D721Med (cell line): Measurements from ENCODE around the gene RPS6KA6.
A peak's percentile ranks its signal among the peaks of the same experiment; 100 is the strongest.

Experiments
- DNase-seq: peaks from one replicate; pipeline ENCODE4 v3.0.0; 2011; ENCODE audit warnings: low spot score; ENCODE audit not compliant: insufficient read length
- FAIRE-seq: peaks from 2 replicates; lab custom pipeline; 2011; peaks lifted over from hg19 to GRCh38; lab: Jason Lieb, UNC
- CTCF ChIP-seq: IDR thresholded peaks from 2 replicates; pipeline ENCODE4 v1.5.1; 2012; ENCODE audit warnings: mild to moderate bottlenecking, control low read depth; ENCODE audit not compliant: insufficient read depth; ENCODE audit errors: missing control alignments

RPS6KA6 gene

GRCh38 chrX:84153538-84153937 lies 34.5 kb downstream of the RPS6KA6 start:
- no peak for FAIRE-seq
- TF ChIP-seq CTCF, result no peak

DNA sequence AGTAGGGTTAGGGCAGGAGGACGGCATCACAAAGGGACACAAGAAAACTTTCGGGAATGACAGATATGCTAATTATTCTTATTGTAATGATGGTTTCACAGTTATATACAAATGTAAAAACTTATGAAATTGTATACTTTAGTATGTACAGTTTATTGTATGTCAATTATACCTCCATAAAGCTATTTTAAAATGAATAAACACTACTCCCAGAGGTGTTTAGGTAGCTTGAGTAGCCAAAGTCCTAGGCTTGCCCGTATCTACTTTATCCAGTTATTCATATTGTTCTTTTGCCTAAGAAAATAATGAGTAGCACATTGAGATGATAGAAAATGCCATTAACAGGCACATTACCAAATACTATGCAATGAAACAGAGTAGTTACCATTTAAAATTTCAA lies 43.0 kb downstream of the RPS6KA6 start:
- no peak for TF ChIP-seq CTCF
- FAIRE-seq (no peak), DNase-seq (no peak)

More at GRCh38 chrX:84153538-84153937, 34.5 kb downstream of the RPS6KA6 start:
- no peak for DNase-seq

GRCh38 chrX:84144281-84144680 lies 43.7 kb downstream of the RPS6KA6 start:
- no peak for DNase-seq
- TF ChIP-seq CTCF, result no peak
- FAIRE-seq, result no peak

GRCh38 chrX:84133023-84133422 lies 55.0 kb downstream of the RPS6KA6 start:
- DNase-seq, result no peak
- FAIRE-seq, result no peak
- TF ChIP-seq CTCF, result no peak

DNA sequence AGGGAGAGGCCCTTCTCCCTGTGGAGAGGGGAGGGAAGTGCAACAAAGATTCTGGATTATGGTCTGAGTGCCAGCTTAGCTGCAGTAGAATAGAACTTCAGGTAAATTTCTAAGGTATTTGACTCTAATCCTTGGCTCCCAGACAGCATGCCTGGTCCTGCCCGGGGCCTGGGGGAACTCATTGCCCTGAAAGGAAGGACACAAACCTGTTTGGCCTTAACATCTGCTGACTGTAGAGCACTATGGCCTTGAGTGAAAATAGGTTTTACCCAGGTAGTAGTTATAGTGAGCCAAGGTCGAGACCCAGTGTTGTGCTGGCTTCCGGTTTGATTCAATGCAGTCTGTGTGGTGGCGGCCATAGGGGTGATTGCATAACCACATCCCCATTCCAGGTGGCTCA lies 64.4 kb downstream of the RPS6KA6 start:
- FAIRE-seq (no peak), DNase-seq (no peak)
- TF ChIP-seq CTCF, result no peak

DNA sequence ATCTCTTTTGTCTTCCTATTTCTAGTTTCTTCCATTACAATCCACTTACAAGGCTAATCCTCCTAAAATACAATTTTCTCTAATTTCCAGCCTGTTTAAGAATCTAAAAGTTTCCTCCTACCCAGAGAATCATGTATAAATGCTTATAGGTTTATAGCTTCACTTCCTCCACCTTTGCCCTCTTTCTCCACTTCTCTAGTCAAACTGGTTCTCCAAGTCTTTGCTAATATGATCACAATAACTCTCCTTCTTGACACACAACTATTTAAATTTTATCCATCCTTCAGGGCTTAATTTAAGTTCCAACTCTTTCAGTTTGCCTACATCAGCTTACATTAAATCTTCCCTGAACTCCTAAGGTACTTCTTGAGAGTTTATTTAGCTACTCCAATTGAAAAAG lies 69.2 kb downstream of the RPS6KA6 start:
- FAIRE-seq (peak; percentile 25), DNase-seq (no peak)
- no peak for TF ChIP-seq CTCF

DNA sequence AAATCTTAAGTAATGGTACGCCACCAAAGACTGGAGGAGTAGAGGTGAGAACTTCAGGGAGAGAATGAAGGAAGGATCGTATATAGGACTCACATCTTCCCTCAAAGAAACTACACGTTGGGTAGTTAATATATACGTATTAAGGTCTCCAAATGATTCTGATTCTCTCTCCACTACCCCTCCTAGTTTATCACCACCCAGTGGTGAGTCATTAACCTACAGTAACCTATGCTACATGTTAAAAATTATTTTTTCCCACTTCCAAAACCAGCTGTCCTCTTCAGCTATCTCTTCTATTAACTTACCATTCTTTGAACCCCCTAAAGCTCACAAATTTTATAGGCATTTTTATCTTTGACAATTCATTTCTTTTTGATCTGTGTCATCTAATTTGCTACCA lies 69.7 kb downstream of the RPS6KA6 start:
- no peak for TF ChIP-seq CTCF
- DNase-seq (no peak), FAIRE-seq (no peak)
